B cell (primary cell): ENCODE measurements around the gene LRRC45. TPM values are rescaled to one million over a fixed set of nuclear protein-coding genes. Genes with fewer than 3 reads are reported as not detected.

Source experiments
- ATAC-seq: fragments of 200-7000 bp; cut with Tn5 transposase; one replicate; pipeline ENCODE4 v1.10.0; 2021; ENCODE audit warnings: low read depth, mild to moderate bottlenecking, moderate number of reproducible peaks, moderate library complexity
- CTCF ChIA-PET: fragments of 350-600 bp; sonication (Branson Sonifier 250); formaldehyde crosslinking; loops from one replicate; lab custom pipeline; 2021; ENCODE audit warnings: antibody characterized with exemption, inconsistent platforms; lab: Charles Lee
- POLR2A ChIA-PET: fragments of 350-600 bp; sonication (Branson Sonifier 250); formaldehyde crosslinking; loops from one replicate; lab custom pipeline; 2021; ENCODE audit warnings: antibody characterized with exemption; lab: Charles Lee
- DNase-seq: peaks from one replicate; pipeline ENCODE4 v3.0.0; 2013
- H2AFZ ChIP-seq: 2 replicates; pipeline ENCODE4 v1.6.1; 2012; ENCODE audit warnings: mild to moderate bottlenecking, low read depth, low read length; ENCODE audit not compliant: insufficient read depth, poor library complexity, severe bottlenecking
- H3K27ac ChIP-seq, 2 donors: 1 replicate in 1 of 2; 2 replicates in 1 of 2; pipeline ENCODE4 v1.5.1; 2012 to 2013; ENCODE audit warnings: low read length in 2 of 2, mild to moderate bottlenecking in 2 of 2, moderate library complexity in 1 of 2
- H3K27me3 ChIP-seq, 4 experiments: fragments of 200-600 bp in 1 of 4; sonication (generic) in 1 of 4; replicated peaks in 1 of 4; 1 replicate in 2 of 4; 2 replicates in 2 of 4; pipeline versions ENCODE4 v1.6.1 to v1.7.0; 2013 to 2016; ENCODE audit warnings: low read length in 3 of 4, mild to moderate bottlenecking in 2 of 4, mixed read lengths in 1 of 4, moderate library complexity in 1 of 4; ENCODE audit not compliant: insufficient read depth in 4 of 4, control insufficient read depth in 3 of 4; ENCODE audit errors: control extremely low read depth in 1 of 4
- H3K36me3 ChIP-seq, 2 experiments: replicated peaks in 1 of 2; 1 replicate in 1 of 2; 2 replicates in 1 of 2; pipeline versions ENCODE4 v1.6.1 to v1.7.1; 2013; ENCODE audit warnings: low read length in 1 of 2; ENCODE audit not compliant: insufficient read depth in 2 of 2, control insufficient read depth in 1 of 2; ENCODE audit errors: control extremely low read depth in 1 of 2, extremely low read depth in 1 of 2
- H3K4me1 ChIP-seq, 2 donors: fragments of 200-600 bp in 1 of 2; sonication (generic) in 1 of 2; 1 replicate in 1 of 2; 2 replicates in 1 of 2; pipeline versions ENCODE4 v1.5.1 to v1.6.1; 2013 to 2017; ENCODE audit warnings: low read length in 2 of 2; ENCODE audit not compliant: control insufficient read depth in 2 of 2, insufficient read depth in 2 of 2
- H3K4me2 ChIP-seq: replicated peaks from 2 replicates; pipeline ENCODE3; 2012; ENCODE audit warnings: mild to moderate bottlenecking, low read depth, low read length; ENCODE audit not compliant: poor library complexity, severe bottlenecking
- H3K4me3 ChIP-seq, 5 experiments: fragments of 200-600 bp in 1 of 5; sonication (generic) in 1 of 5; 1 replicate in 3 of 5; 2 replicates in 2 of 5; pipeline versions ENCODE4 v1.5.1 to v1.7.0; 2011 to 2016; ENCODE audit warnings: low read length in 4 of 5, mild to moderate bottlenecking in 4 of 5, low read depth in 2 of 5, control low read depth in 1 of 5, moderate library complexity in 1 of 5; ENCODE audit not compliant: insufficient read depth in 1 of 5; ENCODE audit errors: control extremely low read depth in 1 of 5, extremely low read depth in 1 of 5
- H3K79me2 ChIP-seq: fragments of 200-600 bp; sonication (generic); one replicate; pipeline ENCODE4 v1.6.0; 2016; ENCODE audit warnings: low read length; ENCODE audit not compliant: control insufficient read depth, insufficient read depth
- H3K9ac ChIP-seq: fragments of 200-600 bp; sonication (generic); 2 replicates; pipeline ENCODE4 v1.6.1; 2017; ENCODE audit warnings: mild to moderate bottlenecking, low read length, moderate library complexity
- H3K9me3 ChIP-seq, 3 donors: one replicate each; pipeline versions ENCODE4 v1.6.1 to v1.7.1; 2013; ENCODE audit warnings: low read length in 2 of 3; ENCODE audit not compliant: control insufficient read depth in 2 of 3, insufficient read depth in 1 of 3; ENCODE audit errors: control extremely low read depth in 1 of 3
- H4K20me1 ChIP-seq: 2 replicates; pipeline ENCODE4 v1.6.0; 2012; ENCODE audit warnings: mild to moderate bottlenecking, low read length; ENCODE audit not compliant: insufficient read depth, control insufficient read depth, poor library complexity, severe bottlenecking
- H3K27ac Mint-ChIP-seq: one replicate; pipeline ENCODE4 v1.8.0; 2021; ENCODE audit warnings: mixed read lengths
- H3K27me3 Mint-ChIP-seq: one replicate; pipeline ENCODE4 v1.8.0; 2021; ENCODE audit warnings: mixed read lengths
- H3K4me1 Mint-ChIP-seq: one replicate; pipeline ENCODE4 v1.8.0; 2021; ENCODE audit warnings: mixed read lengths
- H3K4me3 Mint-ChIP-seq: one replicate; pipeline ENCODE4 v1.8.0; 2021; ENCODE audit warnings: mixed read lengths
- H3K9me3 Mint-ChIP-seq: one replicate; pipeline ENCODE4 v1.8.0; 2022; ENCODE audit warnings: mixed read lengths; ENCODE audit not compliant: insufficient read depth
- EZH2 ChIP-seq: IDR thresholded peaks from 2 replicates; pipeline ENCODE4 v1.6.1; 2012; ENCODE audit warnings: borderline replicate concordance, low read depth, mild to moderate bottlenecking, moderate library complexity, low read length; ENCODE audit not compliant: insufficient read depth, poor library complexity, severe bottlenecking
- WGBS: methylation state at CpG from one replicate; pipeline ENCODE4 v1.1.5; 2013; ENCODE audit warnings: missing lambda C conversion rate; ENCODE audit not compliant: insufficient coverage; 5-methylcytosine and 5-hydroxymethylcytosine counted together
- intact Hi-C: fragments of 100-400 bp; cut with micrococcal nuclease; formaldehyde crosslinking; loops from one replicate; pipeline ENCODE4 v1.10.0; 2022
- polyA plus RNA-seq: library from polyadenylated mRNA; depleted of rRNA; stranded (reverse); fragments of >200 nt; gene quantifications from 2 replicates; pipeline ENCODE4 v1.2.3, GENCODE V29; 2012
- total RNA-seq, 2 donors: library from RNA; stranded (reverse); fragments of 120-200 nt in 1 of 2; gene quantifications; 1 replicate in 1 of 2; 2 replicates in 1 of 2; pipeline versions ENCODE4 v1.2.3 to v1.2.4, GENCODE V29; 2013 to 2022
- TF ChIP-seq, protein P1 (sequence below): fragments of 200-600 bp; IDR thresholded peaks from one replicate; pipeline ENCODE4 v1.8.0; 2022; ENCODE audit warnings: antibody characterized with exemption, mild to moderate bottlenecking

The LRRC45 gene
- total and polyA plus RNA-seq, 2 donors (not counting 1 experiment from before 2014, with no cell fraction given) = 19.4 to 19.6 TPM

DNA sequence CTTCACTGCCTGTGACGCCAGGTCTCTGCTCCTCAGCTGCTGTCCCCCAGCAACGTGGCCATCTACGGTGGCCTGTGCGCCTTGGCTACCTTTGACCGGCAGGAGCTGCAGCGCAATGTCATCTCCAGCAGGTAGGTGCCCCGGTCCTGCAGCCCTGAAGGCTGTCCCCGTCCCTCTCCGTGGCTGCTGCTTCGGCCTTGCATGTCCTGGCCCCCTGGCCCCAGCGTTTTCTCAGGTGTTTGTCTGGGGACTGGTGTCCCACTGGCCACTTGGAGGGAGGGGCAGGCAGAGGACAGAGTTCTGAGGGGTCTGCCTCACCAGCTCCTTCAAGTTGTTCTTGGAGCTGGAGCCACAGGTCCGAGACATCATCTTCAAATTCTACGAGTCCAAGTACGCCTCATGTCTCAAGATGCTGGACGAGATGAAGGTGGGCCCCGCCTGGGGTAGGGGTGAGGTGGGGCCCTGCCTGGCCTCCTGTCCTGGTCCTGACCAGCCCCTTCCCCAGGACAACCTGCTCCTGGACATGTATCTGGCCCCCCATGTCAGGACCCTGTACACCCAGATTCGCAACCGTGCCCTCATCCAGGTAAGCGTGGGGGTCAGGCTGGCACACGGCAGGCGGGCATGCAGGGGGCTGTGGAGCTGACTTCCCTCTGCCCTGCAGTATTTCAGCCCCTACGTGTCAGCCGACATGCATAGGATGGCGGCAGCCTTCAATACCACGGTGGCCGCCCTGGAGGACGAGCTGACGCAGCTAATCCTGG is 33.0 kb downstream of the LRRC45 start:
- Histone ChIP-seq H3K27ac (no peak overlapping the region), H3K36me3 (peaks cover 0 to 48% of the 10 kb centered on the region in 2 experiments), H3K4me3 (no peak overlapping the region), H3K4me1 (peaks cover 11 to 20% of the 10 kb centered on the region in 2 donors), H3K27me3 (no peaks in the 10 kb centered on the region), H3K9me3 (no peaks in the 10 kb centered on the region), H3K4me2 (no peak overlapping the region), H3K9ac (no peak overlapping the region), H2AFZ (no peak overlapping the region), H4K20me1 (peaks cover 19% of the 10 kb centered on the region), H3K79me2 (peaks cover 21% of the 10 kb centered on the region)
- ChIA-PET CTCF (interaction anchor here (1.2 kb wide), 1 partner anchor 10 kb away, joined by 3 read pairs; the partner anchor contains the start of gene DUS1L), POLR2A (interaction anchor here (0.5 kb wide), 1 partner anchor 387 kb away, joined by 3 read pairs; no protein-coding TSS in a partner anchor)
- peaks cover 3% of the 10 kb centered on the region for H3K4me1 Mint-ChIP-seq
- ATAC-seq (no peak), DNase-seq (no peak)
- intact Hi-C loops = no loop called here
- no peaks in the 10 kb centered on the region for H3K27me3 Mint-ChIP-seq
- no peak for TF ChIP-seq EZH2
- TF ChIP-seq, protein P1, sequence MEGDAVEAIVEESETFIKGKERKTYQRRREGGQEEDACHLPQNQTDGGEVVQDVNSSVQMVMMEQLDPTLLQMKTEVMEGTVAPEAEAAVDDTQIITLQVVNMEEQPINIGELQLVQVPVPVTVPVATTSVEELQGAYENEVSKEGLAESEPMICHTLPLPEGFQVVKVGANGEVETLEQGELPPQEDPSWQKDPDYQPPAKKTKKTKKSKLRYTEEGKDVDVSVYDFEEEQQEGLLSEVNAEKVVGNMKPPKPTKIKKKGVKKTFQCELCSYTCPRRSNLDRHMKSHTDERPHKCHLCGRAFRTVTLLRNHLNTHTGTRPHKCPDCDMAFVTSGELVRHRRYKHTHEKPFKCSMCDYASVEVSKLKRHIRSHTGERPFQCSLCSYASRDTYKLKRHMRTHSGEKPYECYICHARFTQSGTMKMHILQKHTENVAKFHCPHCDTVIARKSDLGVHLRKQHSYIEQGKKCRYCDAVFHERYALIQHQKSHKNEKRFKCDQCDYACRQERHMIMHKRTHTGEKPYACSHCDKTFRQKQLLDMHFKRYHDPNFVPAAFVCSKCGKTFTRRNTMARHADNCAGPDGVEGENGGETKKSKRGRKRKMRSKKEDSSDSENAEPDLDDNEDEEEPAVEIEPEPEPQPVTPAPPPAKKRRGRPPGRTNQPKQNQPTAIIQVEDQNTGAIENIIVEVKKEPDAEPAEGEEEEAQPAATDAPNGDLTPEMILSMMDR = no peak
- 98% methylated on average over 28 of the region's 28 CpGs for WGBS
- no peak overlapping the region for H3K27ac Mint-ChIP-seq
- no peaks in the 10 kb centered on the region for H3K9me3 Mint-ChIP-seq
- no peak overlapping the region for H3K4me3 Mint-ChIP-seq
